ENCODE data around the gene C1QTNF1.

The C1QTNF1 gene

DNA sequence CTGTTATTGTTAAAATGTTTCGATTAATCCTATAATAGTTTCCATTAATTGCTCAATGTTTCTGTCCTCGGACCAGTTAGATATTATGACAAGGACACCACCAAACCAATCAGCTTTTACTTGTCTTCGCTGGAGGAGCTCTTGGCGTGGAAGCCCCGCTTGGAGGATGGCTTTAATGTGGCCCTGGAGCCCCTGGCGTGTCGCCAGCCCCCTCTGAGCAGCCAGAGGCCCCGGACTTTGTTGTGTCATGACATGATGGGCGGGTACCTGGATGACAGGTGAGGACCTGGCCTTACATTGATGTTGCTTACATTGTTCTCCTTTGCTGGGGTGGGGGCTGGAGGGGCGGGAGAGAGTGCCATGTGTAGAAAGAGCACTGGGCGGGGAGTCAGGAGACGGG, 53.6 kb downstream of the C1QTNF1 start:
- Histone ChIP-seq H3K4me3 (ENCODE audit: extremely low read depth, insufficient read depth, low read length, poor library complexity, severe bottlenecking) (no peak overlapping the region), H3K36me3 (ENCODE audit: control insufficient read depth, insufficient read depth, low read length) (peaks cover 24% of the 10 kb centered on the region), H3K9me3 (ENCODE audit: control insufficient read depth, low read length) (no peaks in the 10 kb centered on the region), H3K4me1 (ENCODE audit: control insufficient read depth, insufficient read depth, low read length, poor library complexity, severe bottlenecking) (peaks cover 5% of the 10 kb centered on the region), H3K27ac (ENCODE audit: low read depth, low read length, severe bottlenecking) (no peak overlapping the region)
- WGBS, 2 experiments (ENCODE audit: insufficient coverage in 2 of 2), result 89 to 98% methylated on average over 10 to 11 of the region's 12 CpGs

GRCh38 chr17:79078476-79079190, 54.7 kb downstream of the C1QTNF1 start:
- 86 to 87% methylated on average over 15 to 20 of the region's 21 CpGs for WGBS, 2 experiments (ENCODE audit: insufficient coverage in 2 of 2)
- H3K36me3 ChIP-seq (ENCODE audit: control insufficient read depth, insufficient read depth, low read length), result peaks cover 27% of the 10 kb centered on the region

GRCh38 chr17:79079421-79080200, 55.6 kb downstream of the C1QTNF1 start:
- WGBS, 2 experiments (ENCODE audit: insufficient coverage in 2 of 2), result 95% methylated on average over 18 to 21 of the region's 22 CpGs
- Histone ChIP-seq H3K4me3 (ENCODE audit: extremely low read depth, insufficient read depth, low read length, poor library complexity, severe bottlenecking) (no peak overlapping the region), H3K27ac (ENCODE audit: low read depth, low read length, severe bottlenecking) (no peak overlapping the region), H3K4me1 (ENCODE audit: control insufficient read depth, insufficient read depth, low read length, poor library complexity, severe bottlenecking) (peaks cover 5% of the 10 kb centered on the region), H3K9me3 (ENCODE audit: control insufficient read depth, low read length) (no peaks in the 10 kb centered on the region), H3K36me3 (ENCODE audit: control insufficient read depth, insufficient read depth, low read length) (peaks cover 32% of the 10 kb centered on the region)

More at GRCh38 chr17:79078476-79079190, 54.7 kb downstream of the C1QTNF1 start:
- no peaks in the 10 kb centered on the region for H3K9me3 ChIP-seq (ENCODE audit: control insufficient read depth, low read length)
- H3K4me3 ChIP-seq (ENCODE audit: extremely low read depth, insufficient read depth, low read length, poor library complexity, severe bottlenecking), result no peak overlapping the region
- no peak overlapping the region for H3K27ac ChIP-seq (ENCODE audit: low read depth, low read length, severe bottlenecking)
- H3K4me1 ChIP-seq (ENCODE audit: control insufficient read depth, insufficient read depth, low read length, poor library complexity, severe bottlenecking), result peaks cover 5% of the 10 kb centered on the region

DNA sequence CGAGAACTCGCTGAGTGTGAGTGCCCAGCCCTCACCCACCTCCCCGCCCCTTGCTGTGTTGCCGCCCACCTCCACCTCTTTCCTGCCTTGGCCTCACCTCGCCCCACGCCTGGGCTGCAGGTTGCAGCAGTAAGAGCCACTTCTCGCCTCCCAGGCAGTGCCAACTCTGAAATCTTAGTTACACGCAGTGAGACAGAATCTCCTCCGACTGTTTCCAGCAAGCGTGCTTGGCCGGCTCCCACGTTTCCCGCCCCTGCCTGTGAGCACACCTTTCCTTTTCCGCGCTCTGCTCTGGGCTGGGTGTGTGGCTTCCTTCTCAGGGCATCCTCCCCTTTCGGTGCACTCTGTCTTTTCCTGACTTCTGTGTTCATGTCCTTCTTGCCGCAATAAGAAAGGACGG, 56.4 kb downstream of the C1QTNF1 start:
- H3K27ac ChIP-seq (ENCODE audit: low read depth, low read length, severe bottlenecking), result no peak overlapping the region
- no peaks in the 10 kb centered on the region for H3K9me3 ChIP-seq (ENCODE audit: control insufficient read depth, low read length)
- WGBS, 2 experiments (ENCODE audit: insufficient coverage in 2 of 2), result 88 to 90% methylated on average over 17 of the region's 18 CpGs
- no peak overlapping the region for H3K4me3 ChIP-seq (ENCODE audit: extremely low read depth, insufficient read depth, low read length, poor library complexity, severe bottlenecking)
- H3K36me3 ChIP-seq (ENCODE audit: control insufficient read depth, insufficient read depth, low read length), result peaks cover 38% of the 10 kb centered on the region
- peaks cover 5% of the 10 kb centered on the region for H3K4me1 ChIP-seq (ENCODE audit: control insufficient read depth, insufficient read depth, low read length, poor library complexity, severe bottlenecking)

GRCh38 chr17:79080761-79081290, 56.9 kb downstream of the C1QTNF1 start:
- no peak overlapping the region for H3K27ac ChIP-seq (ENCODE audit: low read depth, low read length, severe bottlenecking)
- no peaks in the 10 kb centered on the region for H3K9me3 ChIP-seq (ENCODE audit: control insufficient read depth, low read length)
- 97 to 99% methylated on average over 8 to 14 of the region's 17 CpGs for WGBS, 2 experiments (ENCODE audit: insufficient coverage in 2 of 2)
- H3K36me3 ChIP-seq (ENCODE audit: control insufficient read depth, insufficient read depth, low read length), result peaks cover 40% of the 10 kb centered on the region
- no peaks in the 10 kb centered on the region for H3K4me1 ChIP-seq (ENCODE audit: control insufficient read depth, insufficient read depth, low read length, poor library complexity, severe bottlenecking)
- H3K4me3 ChIP-seq (ENCODE audit: extremely low read depth, insufficient read depth, low read length, poor library complexity, severe bottlenecking), result no peak overlapping the region

DNA sequence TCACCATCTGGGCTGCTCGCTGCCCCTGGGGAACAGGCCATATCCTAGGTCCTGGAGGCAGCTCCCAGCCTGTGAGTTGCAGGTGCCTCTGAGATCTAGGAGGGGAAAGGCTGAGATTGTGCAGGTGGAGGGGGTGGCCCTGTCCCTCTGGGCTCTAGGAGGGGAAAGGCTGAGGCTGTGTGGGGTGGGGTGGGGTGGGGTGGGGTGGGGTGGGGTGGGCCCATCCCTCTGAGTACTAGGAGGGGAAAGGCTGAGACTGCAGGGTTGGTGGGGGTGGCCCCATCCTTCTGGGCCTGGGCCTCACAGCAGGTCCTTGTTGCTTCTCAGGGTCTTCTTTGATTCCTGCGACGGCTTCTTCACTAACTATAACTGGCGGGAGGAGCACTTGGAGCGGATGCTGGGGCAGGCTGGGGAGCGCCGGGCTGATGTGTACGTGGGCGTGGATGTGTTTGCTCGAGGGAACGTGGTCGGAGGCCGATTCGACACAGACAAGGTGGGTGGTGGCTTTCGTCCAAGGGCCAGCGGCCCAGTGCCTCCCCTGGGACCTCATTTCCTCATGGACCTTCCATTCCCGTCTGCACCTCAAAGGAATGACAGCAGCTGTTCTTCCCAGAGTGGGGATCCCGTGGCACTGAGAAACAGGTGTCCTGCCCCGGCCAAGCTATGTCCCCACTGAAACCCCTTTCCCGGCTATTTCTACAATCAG, 57.8 kb downstream of the C1QTNF1 start:
- H3K27ac ChIP-seq (ENCODE audit: low read depth, low read length, severe bottlenecking), result no peak overlapping the region
- H3K4me3 ChIP-seq (ENCODE audit: extremely low read depth, insufficient read depth, low read length, poor library complexity, severe bottlenecking), result no peak overlapping the region
- H3K4me1 ChIP-seq (ENCODE audit: control insufficient read depth, insufficient read depth, low read length, poor library complexity, severe bottlenecking), result no peaks in the 10 kb centered on the region
- peaks cover 41% of the 10 kb centered on the region for H3K36me3 ChIP-seq (ENCODE audit: control insufficient read depth, insufficient read depth, low read length)
- 93 to 94% methylated on average over 18 to 20 of the region's 20 CpGs for WGBS, 2 experiments (ENCODE audit: insufficient coverage in 2 of 2)
- no peaks in the 10 kb centered on the region for H3K9me3 ChIP-seq (ENCODE audit: control insufficient read depth, low read length)

DNA sequence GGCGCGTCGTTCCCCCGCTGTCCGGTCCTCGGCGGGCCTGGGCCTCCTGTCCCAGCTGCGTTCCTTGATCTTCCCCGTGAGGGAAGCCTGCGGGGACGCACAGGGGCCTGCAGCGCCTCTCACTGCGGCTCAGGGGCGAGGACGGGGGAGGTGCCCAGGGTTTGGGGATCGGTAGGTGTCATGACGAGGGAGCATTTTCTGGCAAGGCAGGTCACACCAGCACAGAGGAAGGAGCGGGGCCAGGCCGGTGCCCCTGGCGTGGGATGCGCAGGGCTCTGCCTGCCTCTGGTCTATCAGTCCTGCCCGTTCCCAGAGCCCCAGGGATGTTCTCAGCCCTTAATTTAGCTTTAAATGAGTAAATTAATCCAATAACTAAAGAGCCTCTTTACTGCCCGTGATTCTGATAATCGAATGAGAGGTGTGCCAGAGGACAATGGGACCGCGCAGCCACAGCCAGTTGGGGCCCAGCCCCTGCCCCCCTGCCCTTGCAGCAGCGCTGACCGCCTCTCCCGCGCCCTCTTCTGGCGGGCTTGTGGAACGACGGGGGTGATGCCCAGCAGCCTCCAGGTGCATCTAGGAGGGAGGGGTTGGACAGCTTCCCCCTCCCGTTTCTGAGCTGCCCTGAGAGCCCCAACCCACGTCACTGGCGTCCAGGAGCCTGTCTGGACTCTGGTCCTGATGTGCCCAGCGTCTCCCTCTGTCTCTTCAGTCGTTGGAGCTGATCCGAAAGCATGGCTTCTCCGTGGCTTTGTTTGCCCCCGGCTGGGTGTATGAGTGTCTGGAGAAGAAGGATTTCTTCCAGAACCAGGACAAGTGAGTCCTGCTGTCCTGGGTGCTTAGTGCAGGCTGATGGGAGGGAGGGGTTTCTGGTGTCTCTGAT, 58.6 kb downstream of the C1QTNF1 start:
- Histone ChIP-seq H3K27ac (ENCODE audit: low read depth, low read length, severe bottlenecking) (no peak overlapping the region), H3K4me3 (ENCODE audit: extremely low read depth, insufficient read depth, low read length, poor library complexity, severe bottlenecking) (no peak overlapping the region), H3K36me3 (ENCODE audit: control insufficient read depth, insufficient read depth, low read length) (peaks cover 41% of the 10 kb centered on the region), H3K9me3 (ENCODE audit: control insufficient read depth, low read length) (no peaks in the 10 kb centered on the region), H3K4me1 (ENCODE audit: control insufficient read depth, insufficient read depth, low read length, poor library complexity, severe bottlenecking) (no peaks in the 10 kb centered on the region)
- 71 to 80% methylated on average over 20 to 26 of the region's 41 CpGs for WGBS, 2 experiments (ENCODE audit: insufficient coverage in 2 of 2)

DNA sequence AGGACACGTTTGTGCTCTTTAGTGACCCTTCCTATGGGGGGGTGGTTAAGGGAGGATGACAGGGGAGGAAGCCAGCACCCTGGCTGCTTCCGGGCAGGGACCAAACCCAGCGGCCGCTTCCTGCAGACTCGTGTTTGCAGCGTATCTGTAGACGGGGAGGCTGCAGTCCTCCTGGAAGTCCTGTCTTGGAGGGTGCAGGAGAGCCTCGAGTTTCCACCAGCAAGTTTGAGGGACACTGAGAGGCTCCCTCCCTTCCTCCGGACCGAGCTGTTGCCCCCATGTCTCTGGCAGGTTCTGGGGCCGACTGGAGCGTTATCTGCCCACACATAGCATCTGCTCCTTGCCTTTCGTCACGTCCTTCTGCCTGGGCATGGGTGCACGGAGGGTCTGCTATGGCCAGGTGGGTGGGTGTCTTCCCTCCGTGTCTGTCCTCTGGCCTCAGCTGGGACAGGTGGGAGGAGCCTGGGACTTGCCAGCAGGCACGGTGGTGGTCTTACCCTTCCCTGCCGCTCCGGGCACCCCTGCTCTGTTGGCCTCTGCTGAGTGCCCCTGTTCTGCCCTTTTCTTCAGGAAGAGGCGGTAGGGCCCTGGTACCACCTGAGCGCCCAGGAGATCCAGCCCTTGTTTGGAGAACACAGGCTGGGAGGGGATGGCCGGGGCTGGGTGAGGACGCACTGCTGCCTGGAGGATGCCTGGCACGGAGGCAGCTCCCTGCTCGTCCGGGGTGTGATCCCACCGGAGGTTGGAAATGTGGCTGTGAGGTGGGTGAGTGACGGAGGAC, 59.4 kb downstream of the C1QTNF1 start:
- WGBS, 2 experiments (ENCODE audit: insufficient coverage in 2 of 2), result 90 to 92% methylated on average over 24 to 26 of the region's 28 CpGs
- Histone ChIP-seq H3K36me3 (ENCODE audit: control insufficient read depth, insufficient read depth, low read length) (peaks cover 38% of the 10 kb centered on the region), H3K4me1 (ENCODE audit: control insufficient read depth, insufficient read depth, low read length, poor library complexity, severe bottlenecking) (no peaks in the 10 kb centered on the region), H3K9me3 (ENCODE audit: control insufficient read depth, low read length) (no peaks in the 10 kb centered on the region), H3K27ac (ENCODE audit: low read depth, low read length, severe bottlenecking) (no peak overlapping the region), H3K4me3 (ENCODE audit: extremely low read depth, insufficient read depth, low read length, poor library complexity, severe bottlenecking) (no peak overlapping the region)

GRCh38 chr17:79084291-79085153, 60.6 kb downstream of the C1QTNF1 start:
- no peaks in the 10 kb centered on the region for H3K9me3 ChIP-seq (ENCODE audit: control insufficient read depth, low read length)
- H3K4me3 ChIP-seq (ENCODE audit: extremely low read depth, insufficient read depth, low read length, poor library complexity, severe bottlenecking), result no peak overlapping the region
- H3K36me3 ChIP-seq (ENCODE audit: control insufficient read depth, insufficient read depth, low read length), result peaks cover 33% of the 10 kb centered on the region
- H3K27ac ChIP-seq (ENCODE audit: low read depth, low read length, severe bottlenecking), result no peak overlapping the region
- no peaks in the 10 kb centered on the region for H3K4me1 ChIP-seq (ENCODE audit: control insufficient read depth, insufficient read depth, low read length, poor library complexity, severe bottlenecking)
- WGBS, 2 experiments (ENCODE audit: insufficient coverage in 2 of 2), result 93% methylated on average over 23 to 24 of the region's 31 CpGs

All from mesodermal cell (in vitro differentiated cells).